ENCODE data around the gene SLC29A1.

Gene SLC29A1

DNA sequence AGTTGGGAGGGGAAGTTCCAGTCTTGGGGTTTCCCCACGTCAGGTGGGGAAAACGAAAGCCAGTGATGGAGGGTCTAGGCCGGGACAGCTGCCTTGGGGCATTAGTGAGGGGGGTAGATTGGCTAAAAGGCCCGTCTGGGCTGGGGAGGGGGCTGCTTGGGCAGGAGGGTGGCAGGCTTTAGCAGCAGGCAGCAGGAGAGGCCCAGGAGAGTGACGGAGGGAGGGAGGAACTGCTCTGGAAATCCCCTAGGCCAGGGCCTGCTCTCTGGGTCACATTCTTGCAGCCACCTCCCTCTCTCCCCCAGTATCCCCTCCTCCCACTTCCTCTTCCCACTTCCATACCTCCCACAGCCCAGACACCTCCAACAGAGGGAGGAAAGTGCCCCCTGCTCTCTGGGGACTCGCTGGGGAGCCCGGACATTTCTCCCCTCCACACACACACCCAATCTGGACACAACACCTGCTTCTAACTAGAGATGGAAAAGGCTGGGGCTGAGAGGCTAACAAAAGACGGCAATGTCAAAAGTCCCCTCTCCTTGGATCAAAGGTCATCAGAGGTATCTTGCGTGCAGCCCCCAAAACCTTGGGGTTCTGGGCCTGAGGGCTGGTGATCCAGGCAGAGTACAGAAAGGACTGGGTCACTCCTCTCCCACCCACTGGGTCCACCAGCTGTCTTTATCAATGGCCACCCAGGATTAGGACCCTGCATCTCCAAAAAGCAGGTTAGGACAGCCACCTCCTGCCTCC, 40.1 kb downstream of the SLC29A1 start:
- TF ChIP-seq ZFP30 (CRISPR knock-in tag; IDR thresholded peaks at IDR 0.05): no peak
- no peak for ATAC-seq

DNA sequence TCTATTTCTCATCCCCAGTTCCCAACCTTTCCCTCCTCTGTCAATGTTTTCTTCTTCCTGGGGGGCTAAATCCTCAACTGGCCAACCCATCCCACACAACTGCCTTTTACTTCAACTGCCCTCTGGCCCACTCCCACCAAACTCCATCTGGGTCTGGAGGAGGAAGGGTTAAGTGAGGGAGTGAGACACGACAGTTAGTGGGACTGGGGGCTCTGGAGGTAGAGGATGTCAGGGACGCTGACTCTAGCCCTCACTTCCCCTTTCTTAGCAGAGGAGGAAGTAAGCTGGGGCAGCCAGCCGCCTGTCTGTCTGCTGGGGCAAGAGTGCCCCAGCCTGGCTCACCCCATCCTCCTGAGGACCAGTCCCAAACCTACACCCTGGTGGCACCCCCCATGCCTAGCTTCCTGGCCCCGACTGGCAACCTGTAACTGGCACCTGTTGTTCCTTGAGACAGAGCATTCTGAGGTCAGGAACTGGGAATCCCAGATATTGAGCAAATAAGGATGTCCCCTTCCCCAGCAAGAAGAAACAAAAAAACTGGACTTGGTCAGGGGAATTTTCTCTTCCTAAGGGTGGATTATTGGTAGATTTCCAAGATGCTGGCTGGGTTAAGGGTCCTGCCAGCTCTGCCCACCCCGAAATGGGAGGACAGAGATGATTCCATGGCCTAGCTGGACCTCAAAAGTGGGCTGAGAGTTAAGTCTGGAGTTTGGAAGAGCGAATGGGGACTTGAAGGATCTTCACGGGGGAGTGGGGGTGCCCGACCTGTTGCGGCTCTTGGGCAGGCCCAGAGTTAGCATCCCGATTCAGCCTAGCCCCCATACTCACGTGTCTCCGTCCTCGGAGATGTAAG, 41.0 kb downstream of the SLC29A1 start:
- TF ChIP-seq TCF4 (CRISPR knock-in tag; IDR thresholded peaks at IDR 0.05; ENCODE audit: borderline replicate concordance) (no peak), ZNF8 (CRISPR knock-in tag; IDR thresholded peaks at IDR 0.05) (no peak), ZC3H10 (CRISPR knock-in tag; IDR thresholded peaks at IDR 0.05) (no peak), GLIS3 (CRISPR knock-in tag; IDR thresholded peaks at IDR 0.05) (no peak), ZNF70 (CRISPR knock-in tag; IDR thresholded peaks at IDR 0.05) (no peak), BACH2 (CRISPR knock-in tag; IDR thresholded peaks at IDR 0.05; ENCODE audit: borderline replicate concordance) (no peak), TOX (CRISPR knock-in tag; IDR thresholded peaks at IDR 0.05; ENCODE audit: borderline replicate concordance) (no peak), PPARA (CRISPR knock-in tag; IDR thresholded peaks at IDR 0.05; ENCODE audit: borderline replicate concordance) (no peak), RARB (CRISPR knock-in tag; IDR thresholded peaks at IDR 0.05) (no peak), ZNF565 (CRISPR knock-in tag; conservative IDR thresholded peaks at IDR 0.05; ENCODE audit: low read depth) (no peak), SNAI2 (CRISPR knock-in tag; IDR thresholded peaks at IDR 0.05) (no peak), ZFP3 (CRISPR knock-in tag; IDR thresholded peaks at IDR 0.05) (no peak)
- TF ChIP-seq, protein P1, sequence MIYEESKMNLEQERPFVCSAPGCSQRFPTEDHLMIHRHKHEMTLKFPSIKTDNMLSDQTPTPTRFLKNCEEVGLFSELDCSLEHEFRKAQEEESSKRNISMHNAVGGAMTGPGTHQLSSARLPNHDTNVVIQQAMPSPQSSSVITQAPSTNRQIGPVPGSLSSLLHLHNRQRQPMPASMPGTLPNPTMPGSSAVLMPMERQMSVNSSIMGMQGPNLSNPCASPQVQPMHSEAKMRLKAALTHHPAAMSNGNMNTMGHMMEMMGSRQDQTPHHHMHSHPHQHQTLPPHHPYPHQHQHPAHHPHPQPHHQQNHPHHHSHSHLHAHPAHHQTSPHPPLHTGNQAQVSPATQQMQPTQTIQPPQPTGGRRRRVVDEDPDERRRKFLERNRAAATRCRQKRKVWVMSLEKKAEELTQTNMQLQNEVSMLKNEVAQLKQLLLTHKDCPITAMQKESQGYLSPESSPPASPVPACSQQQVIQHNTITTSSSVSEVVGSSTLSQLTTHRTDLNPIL (CRISPR knock-in tag; IDR thresholded peaks at IDR 0.05; ENCODE audit: low read depth): no peak
- TF ChIP-seq, protein P2, sequence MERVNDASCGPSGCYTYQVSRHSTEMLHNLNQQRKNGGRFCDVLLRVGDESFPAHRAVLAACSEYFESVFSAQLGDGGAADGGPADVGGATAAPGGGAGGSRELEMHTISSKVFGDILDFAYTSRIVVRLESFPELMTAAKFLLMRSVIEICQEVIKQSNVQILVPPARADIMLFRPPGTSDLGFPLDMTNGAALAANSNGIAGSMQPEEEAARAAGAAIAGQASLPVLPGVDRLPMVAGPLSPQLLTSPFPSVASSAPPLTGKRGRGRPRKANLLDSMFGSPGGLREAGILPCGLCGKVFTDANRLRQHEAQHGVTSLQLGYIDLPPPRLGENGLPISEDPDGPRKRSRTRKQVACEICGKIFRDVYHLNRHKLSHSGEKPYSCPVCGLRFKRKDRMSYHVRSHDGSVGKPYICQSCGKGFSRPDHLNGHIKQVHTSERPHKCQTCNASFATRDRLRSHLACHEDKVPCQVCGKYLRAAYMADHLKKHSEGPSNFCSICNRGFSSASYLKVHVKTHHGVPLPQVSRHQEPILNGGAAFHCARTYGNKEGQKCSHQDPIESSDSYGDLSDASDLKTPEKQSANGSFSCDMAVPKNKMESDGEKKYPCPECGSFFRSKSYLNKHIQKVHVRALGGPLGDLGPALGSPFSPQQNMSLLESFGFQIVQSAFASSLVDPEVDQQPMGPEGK (CRISPR knock-in tag; IDR thresholded peaks at IDR 0.05; ENCODE audit: borderline replicate concordance): no peak
- TF ChIP-seq, protein P3, sequence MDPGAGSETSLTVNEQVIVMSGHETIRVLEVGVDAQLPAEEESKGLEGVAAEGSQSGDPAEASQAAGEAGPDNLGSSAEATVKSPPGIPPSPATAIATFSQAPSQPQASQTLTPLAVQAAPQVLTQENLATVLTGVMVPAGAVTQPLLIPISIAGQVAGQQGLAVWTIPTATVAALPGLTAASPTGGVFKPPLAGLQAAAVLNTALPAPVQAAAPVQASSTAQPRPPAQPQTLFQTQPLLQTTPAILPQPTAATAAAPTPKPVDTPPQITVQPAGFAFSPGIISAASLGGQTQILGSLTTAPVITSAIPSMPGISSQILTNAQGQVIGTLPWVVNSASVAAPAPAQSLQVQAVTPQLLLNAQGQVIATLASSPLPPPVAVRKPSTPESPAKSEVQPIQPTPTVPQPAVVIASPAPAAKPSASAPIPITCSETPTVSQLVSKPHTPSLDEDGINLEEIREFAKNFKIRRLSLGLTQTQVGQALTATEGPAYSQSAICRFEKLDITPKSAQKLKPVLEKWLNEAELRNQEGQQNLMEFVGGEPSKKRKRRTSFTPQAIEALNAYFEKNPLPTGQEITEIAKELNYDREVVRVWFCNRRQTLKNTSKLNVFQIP (CRISPR knock-in tag; IDR thresholded peaks at IDR 0.05; ENCODE audit: borderline replicate concordance, low read depth): no peak
- peak; percentile 25 for ATAC-seq

DNA sequence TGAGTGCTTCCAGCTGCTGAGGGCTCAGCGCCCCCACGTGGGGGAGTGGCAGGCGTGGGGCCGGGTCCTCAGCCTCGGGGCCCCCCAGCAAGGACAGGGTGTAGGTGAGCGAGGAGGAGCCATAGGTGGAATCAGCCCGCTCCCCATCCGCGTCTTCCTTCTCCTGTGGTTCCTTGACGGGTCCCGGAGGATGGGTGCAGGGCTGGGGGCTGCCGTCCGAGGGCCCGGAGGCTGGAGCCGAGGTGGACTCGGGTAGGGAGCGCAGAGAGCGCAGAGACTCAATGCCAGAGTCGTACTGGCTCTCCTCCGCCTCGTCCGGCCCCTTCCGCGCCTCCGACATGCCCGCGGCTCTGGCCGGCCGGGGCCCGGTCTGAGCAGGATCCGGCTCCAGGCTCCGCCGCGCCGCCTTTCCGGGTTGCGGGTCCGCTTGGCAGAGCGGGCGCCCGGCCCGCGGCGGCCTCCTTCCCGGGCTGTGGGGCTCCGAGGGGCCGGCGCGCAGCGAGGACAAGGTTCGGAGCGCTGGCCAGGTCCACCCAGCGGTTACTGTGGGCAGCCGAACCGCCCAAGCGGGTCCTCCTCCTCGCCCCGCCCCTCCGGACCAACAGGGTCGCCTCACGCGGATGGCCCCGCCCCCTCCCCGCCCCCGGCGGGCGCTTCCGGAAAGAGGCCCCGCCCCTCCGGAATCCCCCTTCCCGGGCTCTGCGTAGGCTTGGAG, 41.8 kb downstream of the SLC29A1 start, which contains the start of gene NFKBIE:
TSS of gene NFKBIE (minus strand) at position 545 of the 715 bp plus-strand sequence. CDS start at position 340, 205 bp downstream.
- ATAC-seq: peak; percentile 81
- no peak for TF ChIP-seq GLIS3 (CRISPR knock-in tag; IDR thresholded peaks at IDR 0.05)
- TF ChIP-seq, protein P2 (CRISPR knock-in tag; IDR thresholded peaks at IDR 0.05; ENCODE audit: borderline replicate concordance): peak; percentile 61; the same call in 1 of the 2 replicates

DNA sequence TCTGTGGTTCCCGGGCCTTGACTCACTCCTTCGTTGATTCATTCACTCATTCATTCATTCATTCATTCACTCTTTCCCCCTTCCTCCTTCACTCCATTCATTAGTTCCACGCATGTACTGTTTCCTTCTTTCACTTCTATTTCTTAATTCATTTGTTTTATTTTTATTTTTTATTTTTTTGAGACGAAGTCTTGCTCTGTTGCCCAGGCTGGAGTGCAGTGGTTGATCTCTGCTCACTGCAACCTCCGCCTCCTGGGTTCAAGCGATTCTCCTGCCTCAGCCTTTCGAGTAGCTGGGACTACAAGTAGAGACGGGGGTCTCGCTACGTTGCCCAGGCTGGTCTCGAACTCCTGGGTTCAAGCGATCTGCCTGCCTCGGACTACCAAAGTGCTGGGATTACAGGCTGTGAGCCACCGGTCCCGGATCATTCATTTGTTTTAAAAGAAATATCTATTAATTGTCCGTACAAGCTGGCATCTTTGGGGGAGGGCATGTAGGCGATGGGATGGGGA, 42.4 kb downstream of the SLC29A1 start:
- ATAC-seq: no peak
- no peak for TF ChIP-seq TCF4 (CRISPR knock-in tag; IDR thresholded peaks at IDR 0.05; ENCODE audit: borderline replicate concordance)
- no peak for TF ChIP-seq OSR1 (CRISPR knock-in tag; IDR thresholded peaks at IDR 0.05)
- TF ChIP-seq, protein P4, sequence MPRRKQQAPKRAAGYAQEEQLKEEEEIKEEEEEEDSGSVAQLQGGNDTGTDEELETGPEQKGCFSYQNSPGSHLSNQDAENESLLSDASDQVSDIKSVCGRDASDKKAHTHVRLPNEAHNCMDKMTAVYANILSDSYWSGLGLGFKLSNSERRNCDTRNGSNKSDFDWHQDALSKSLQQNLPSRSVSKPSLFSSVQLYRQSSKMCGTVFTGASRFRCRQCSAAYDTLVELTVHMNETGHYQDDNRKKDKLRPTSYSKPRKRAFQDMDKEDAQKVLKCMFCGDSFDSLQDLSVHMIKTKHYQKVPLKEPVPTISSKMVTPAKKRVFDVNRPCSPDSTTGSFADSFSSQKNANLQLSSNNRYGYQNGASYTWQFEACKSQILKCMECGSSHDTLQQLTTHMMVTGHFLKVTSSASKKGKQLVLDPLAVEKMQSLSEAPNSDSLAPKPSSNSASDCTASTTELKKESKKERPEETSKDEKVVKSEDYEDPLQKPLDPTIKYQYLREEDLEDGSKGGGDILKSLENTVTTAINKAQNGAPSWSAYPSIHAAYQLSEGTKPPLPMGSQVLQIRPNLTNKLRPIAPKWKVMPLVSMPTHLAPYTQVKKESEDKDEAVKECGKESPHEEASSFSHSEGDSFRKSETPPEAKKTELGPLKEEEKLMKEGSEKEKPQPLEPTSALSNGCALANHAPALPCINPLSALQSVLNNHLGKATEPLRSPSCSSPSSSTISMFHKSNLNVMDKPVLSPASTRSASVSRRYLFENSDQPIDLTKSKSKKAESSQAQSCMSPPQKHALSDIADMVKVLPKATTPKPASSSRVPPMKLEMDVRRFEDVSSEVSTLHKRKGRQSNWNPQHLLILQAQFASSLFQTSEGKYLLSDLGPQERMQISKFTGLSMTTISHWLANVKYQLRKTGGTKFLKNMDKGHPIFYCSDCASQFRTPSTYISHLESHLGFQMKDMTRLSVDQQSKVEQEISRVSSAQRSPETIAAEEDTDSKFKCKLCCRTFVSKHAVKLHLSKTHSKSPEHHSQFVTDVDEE (CRISPR knock-in tag; IDR thresholded peaks at IDR 0.05): no peak
- no peak for TF ChIP-seq ZNF565 (CRISPR knock-in tag; conservative IDR thresholded peaks at IDR 0.05; ENCODE audit: low read depth)
- TF ChIP-seq ISL1 (CRISPR knock-in tag; IDR thresholded peaks at IDR 0.05): no peak
- TF ChIP-seq ZNF70 (CRISPR knock-in tag; IDR thresholded peaks at IDR 0.05): no peak
- no peak for TF ChIP-seq ARNTL (CRISPR knock-in tag; IDR thresholded peaks at IDR 0.05; ENCODE audit: borderline replicate concordance, low read depth)
- no peak for TF ChIP-seq ZNF8 (CRISPR knock-in tag; IDR thresholded peaks at IDR 0.05)
- TF ChIP-seq ZFP30 (CRISPR knock-in tag; IDR thresholded peaks at IDR 0.05): no peak
- no peak for TF ChIP-seq ZFP3 (CRISPR knock-in tag; IDR thresholded peaks at IDR 0.05)
- TF ChIP-seq BACH2 (CRISPR knock-in tag; IDR thresholded peaks at IDR 0.05; ENCODE audit: borderline replicate concordance): no peak
- TF ChIP-seq, protein P5, sequence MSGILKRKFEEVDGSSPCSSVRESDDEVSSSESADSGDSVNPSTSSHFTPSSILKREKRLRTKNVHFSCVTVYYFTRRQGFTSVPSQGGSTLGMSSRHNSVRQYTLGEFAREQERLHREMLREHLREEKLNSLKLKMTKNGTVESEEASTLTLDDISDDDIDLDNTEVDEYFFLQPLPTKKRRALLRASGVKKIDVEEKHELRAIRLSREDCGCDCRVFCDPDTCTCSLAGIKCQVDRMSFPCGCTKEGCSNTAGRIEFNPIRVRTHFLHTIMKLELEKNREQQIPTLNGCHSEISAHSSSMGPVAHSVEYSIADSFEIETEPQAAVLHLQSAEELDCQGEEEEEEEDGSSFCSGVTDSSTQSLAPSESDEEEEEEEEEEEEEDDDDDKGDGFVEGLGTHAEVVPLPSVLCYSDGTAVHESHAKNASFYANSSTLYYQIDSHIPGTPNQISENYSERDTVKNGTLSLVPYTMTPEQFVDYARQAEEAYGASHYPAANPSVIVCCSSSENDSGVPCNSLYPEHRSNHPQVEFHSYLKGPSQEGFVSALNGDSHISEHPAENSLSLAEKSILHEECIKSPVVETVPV (CRISPR knock-in tag; IDR thresholded peaks at IDR 0.05): no peak
- no peak for TF ChIP-seq ZC3H10 (CRISPR knock-in tag; IDR thresholded peaks at IDR 0.05)
